ENCODE measurements around the gene RIPPLY1.

- no peak for TF ChIP-seq CTCF (IDR thresholded peaks at IDR 0.05 in 4 of 5, conservative IDR thresholded peaks at IDR 0.05 in 1 of 5)
- no peak for TF ChIP-seq POLR2A (IDR thresholded peaks at IDR 0.05)
Observed at GRCh38 chrX:106927023-106927422, 23.9 kb upstream of the RIPPLY1 start.

Measured in gastrocnemius medialis (tissue), 4 donors.